Fibroblast of skin of abdomen (primary cell): ENCODE results near the gene MOAP1.
"Not testable (repeated sequence)": the region's sequence is repeated elsewhere in the genome, so short reads cannot be mapped to it uniquely, and the experiment has no call there.

Experiments
- DNase-seq: peaks from one replicate; pipeline ENCODE4 v3.0.0-alpha.2; 2013

MOAP1 gene

DNA sequence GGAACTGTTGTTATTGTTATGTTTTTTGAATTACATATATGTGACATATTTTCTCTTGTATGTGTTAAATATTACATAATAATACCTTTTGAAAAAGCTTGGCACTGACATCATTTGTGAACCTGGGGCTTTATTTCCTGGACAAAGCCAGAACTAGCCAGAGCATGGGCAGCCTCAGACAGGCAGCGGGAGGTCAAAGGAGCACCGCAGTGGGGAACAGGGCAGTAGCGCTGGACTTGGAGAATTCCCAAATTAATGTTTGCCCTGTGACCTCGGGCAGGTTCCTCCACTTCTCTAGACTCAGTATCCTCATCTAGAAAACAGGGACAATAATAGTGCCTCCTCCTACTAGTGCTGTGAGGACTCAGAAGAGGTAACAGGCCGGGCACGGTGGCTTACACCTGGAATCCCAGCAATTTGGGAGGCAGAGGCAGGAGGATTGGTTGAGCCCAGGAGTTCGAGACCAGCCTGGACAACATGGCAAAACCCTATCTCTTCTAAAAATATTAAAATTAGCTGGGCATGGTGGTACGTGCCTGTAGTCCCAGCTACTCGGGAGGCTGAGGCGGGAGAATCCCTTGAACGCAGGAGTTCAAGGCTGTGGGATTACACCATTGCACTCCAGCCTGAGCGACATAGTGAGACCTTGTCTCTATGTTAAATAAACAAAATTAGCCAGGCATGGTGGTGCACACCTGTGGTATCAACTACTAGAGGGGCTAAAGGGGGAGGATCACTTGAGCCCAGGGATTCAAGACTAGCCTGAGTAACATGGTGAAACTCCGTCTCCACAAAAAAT lies 41.6 kb downstream of the MOAP1 start:
- DNase-seq = no peak

DNA sequence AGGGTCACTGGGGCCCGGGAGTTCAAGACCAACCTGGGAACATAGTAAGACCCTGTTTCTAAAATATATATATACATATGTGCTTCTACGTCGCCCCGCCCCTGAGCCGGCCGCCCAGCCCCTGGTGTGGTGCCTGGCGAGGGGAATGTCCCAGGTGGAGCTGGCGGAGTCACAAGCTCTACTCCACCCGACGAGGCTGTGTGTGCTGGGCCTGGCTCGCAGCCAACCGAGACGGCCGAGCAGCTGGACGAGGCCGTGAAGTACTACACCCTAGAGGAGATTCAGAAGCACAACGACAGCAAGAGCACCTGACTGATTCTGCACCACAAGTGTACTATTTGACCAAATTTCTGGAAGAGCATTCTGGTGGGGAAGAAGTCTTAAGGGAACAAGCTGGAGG lies 46.8 kb downstream of the MOAP1 start:
- DNase-seq = no peak

DNA sequence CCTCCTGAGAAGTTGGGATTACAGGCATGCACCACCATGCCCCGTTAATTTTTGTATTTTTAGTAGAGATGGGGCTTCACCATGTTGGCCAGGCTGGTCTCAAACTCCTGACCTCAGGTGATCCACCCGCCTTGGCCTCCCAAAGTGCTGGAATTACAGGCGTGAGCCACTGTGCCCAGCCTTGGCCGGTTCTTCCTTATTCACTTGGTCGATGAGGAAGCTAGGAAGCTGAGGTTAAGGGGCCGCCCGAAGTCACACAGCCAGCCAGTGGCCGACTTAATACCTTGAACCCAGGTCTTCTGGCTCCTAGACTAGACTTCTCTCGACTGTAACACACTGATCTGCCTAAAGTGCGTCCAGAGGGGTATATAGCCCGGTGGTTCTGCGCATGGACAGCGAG lies 48.2 kb downstream of the MOAP1 start:
- DNase-seq = not testable (repeated sequence)

GRCh38 chr14:93136009-93136408 lies 48.7 kb downstream of the MOAP1 start:
- no peak for DNase-seq

GRCh38 chr14:93135399-93135798 lies 49.3 kb downstream of the MOAP1 start:
- DNase-seq = no peak

GRCh38 chr14:93133464-93133863 lies 51.2 kb downstream of the MOAP1 start:
- peak; percentile 53 for DNase-seq

- no peak for DNase-seq
Observed at GRCh38 chr14:93132472-93133065, 52.1 kb downstream of the MOAP1 start.
